GM18499 (cell line): ENCODE data around the gene HS3ST6.
"Not testable (repeated sequence)": the region's sequence is repeated elsewhere in the genome, so short reads cannot be mapped to it uniquely, and the experiment has no call there.

ENCODE experiments used
- ATAC-seq: cut with Tn5 transposase; IDR thresholded peaks from one replicate; pipeline ENCODE4 v1.9.1; 2021; ENCODE audit warnings: moderate number of reproducible peaks; ENCODE audit not compliant: insufficient read depth, unreplicated experiment

HS3ST6 gene

DNA sequence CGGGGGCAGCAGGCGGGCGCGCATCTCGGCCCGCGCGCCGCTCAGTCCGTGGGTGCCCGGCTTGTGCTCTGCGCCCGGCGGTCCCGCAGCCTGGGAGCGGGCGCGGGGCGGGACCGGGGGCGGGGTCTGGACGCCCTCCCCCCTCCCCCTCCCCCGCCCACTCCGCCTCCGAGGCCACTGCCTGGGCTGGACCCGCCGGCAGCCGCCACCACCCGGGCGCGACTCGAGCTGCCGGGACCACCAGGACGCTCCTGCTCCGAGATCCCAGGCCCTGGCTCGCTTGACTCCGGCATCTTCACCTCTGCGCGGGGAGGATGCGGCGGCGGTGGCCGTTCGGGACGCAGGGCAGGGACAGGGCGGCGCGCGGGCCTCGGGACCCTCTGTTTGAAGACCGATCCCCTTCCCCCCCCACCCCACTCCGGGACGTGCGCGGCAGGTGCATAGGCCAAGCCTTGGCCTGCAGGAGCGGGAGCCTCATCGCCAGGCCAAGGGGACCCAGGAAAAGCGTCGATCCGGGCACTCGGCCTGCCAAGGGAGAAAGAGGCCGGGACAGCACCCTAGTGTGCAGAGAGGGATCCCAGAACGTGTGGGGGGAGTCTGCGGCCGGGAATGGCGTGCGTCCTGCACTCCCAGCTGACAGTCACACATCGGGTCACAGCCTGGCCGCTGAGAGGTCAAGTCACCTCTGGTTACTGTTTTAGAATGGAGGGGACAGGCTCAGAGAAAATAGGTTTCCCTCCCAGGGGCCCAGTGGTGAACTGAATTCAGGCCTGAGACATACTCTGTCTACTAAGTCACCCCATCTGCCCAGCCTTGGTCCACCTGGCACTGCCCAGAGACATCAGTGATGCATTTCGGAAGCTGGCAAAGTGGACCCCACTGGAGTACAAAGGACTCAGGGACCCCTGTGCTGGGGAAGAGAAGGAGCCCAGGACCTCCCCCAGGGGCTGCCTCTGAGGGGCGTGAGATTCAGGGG lies at the start of gene HS3ST6:
Gene HS3ST6, minus strand, starts transcription at position 65 of the 976 bp plus-strand sequence. CDS start 92 bp downstream, outside the sequence.
- ATAC-seq = no peak

DNA sequence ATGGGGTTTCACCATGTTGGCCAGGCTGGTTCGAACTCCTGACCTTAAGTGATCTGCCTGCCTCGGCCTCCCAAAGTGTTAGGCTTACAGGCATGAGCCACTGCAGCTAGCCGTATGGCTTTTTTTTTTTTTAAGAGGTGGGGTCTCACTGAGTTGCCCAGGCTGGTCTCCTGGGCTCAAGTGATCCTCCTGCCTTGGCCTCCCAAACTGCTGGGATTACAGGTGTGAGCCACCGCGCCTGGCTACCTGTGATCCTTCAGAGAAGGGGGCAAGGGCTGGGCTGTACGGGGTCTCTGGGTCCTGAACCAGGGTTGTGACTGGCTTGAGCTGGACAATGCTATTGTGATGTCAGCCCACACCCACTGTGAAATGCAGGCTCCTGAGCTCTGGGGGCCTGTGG lies 48.2 kb upstream of the HS3ST6 start, which contains the start of gene RNF151:
Gene RNF151, plus strand, starts transcription at position 397 of the 400 bp plus-strand sequence. CDS start 26 bp downstream, outside the sequence.
- ATAC-seq = no peak

DNA sequence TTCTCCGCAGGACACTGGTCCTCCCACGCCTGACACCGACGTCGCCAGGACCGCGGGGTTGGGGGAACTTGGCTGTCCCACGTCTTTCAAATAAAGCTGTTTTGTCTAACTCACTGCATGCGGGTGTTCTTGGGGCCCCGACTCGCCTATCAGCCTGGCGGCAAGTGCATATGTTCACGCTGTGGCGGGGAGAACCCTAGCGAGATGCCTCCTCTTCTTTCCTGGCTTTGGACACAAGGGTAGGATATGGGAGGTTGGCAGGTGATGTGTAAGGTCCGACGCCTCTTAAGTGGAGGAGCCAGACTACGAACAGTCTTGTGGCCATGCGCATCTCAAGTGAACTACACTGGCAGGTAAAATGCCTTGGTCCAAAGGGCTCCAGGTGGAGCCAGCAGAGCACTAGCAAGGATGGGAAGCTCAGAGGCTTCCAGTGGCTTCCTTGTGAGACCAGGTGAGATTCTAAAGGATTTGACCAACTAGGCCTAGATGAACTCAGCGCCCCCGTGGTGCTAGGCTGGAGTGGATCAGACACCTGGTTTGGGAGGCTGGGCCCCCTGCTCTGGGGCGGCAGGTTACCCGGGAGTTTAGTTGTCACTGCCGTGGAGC lies 47.3 kb upstream of the HS3ST6 start:
- ATAC-seq = no peak

DNA sequence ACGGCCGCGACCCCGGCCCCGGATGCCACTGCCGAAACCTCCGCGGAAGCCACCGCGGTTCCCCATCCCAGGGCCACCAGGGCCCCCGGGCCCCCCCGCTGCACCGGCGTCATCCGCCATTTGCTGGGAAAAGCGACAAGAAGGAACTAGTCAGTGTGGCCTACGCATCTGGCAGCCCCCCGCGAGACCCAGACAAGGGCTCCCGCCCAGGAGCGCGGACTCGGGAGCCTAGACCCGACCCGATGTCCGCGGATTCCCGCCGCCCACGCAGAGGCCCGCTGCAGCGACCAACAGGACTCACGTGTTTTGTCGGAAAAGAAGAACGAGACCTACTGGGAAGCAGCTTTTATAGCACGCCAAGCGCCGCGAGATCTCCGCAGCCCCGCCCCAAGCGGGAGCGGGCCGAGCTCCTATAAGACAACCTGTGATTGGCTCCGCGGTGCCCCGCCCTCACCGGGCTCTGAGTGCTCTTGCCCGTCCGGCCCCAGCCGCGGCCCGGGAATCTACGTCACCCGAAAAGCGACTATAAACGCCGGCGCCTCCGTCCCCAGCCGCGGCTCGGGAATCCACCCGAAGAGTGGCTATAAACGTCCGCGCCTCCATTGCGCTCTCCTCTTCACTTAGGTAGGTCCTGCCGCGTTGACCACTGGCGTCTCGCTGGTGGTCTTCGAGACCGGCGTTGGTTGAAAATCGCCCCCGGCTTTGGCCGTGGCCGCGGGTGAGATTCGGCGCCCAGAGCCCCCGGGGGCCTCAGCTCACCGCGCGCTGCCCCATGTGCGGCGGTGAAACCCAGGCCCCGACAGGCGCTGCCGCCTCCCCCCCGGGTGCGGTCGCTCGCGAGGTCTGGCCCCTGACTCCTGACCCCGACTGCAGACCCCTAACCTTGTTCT lies 46.5 kb upstream of the HS3ST6 start, which contains the start of gene RPS2:
Gene RPS2, minus strand, starts transcription at position 321 of the 890 bp plus-strand sequence. Its CDS starts 201 bp downstream, at position 120.
- no peak for ATAC-seq

DNA sequence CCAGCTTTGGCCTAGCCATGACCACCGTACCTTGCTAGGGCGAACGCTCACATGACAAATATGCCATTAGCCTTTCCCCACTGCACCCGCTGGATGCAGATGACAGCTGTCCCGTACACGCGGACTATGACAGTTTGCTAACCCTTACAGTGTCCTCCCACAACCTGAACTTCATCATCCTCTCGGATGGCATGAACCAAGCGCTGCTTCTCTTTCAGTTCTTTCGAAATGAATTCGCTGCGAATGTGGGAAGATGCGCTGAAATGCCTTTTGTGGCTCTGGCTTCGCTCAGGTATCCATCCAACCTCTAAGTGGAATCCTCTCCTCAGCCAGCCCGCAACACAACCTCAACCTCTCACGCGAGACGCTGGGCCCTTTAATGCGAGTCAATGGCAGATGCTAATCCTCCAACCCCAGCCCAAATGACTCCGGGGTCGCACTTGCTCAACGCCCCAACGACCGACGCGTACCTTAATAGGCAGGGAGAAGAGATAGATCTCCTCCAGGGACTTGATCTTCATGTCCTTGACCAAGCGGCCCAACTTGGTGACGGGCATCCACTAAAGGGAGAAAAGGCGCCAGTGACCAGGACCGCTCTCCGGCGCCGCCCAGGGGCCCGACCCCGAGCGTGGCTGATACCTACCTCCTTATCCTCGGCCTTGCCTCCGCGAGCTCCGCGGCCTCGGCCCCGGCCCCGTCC lies 45.7 kb upstream of the HS3ST6 start:
- ATAC-seq = no peak

DNA sequence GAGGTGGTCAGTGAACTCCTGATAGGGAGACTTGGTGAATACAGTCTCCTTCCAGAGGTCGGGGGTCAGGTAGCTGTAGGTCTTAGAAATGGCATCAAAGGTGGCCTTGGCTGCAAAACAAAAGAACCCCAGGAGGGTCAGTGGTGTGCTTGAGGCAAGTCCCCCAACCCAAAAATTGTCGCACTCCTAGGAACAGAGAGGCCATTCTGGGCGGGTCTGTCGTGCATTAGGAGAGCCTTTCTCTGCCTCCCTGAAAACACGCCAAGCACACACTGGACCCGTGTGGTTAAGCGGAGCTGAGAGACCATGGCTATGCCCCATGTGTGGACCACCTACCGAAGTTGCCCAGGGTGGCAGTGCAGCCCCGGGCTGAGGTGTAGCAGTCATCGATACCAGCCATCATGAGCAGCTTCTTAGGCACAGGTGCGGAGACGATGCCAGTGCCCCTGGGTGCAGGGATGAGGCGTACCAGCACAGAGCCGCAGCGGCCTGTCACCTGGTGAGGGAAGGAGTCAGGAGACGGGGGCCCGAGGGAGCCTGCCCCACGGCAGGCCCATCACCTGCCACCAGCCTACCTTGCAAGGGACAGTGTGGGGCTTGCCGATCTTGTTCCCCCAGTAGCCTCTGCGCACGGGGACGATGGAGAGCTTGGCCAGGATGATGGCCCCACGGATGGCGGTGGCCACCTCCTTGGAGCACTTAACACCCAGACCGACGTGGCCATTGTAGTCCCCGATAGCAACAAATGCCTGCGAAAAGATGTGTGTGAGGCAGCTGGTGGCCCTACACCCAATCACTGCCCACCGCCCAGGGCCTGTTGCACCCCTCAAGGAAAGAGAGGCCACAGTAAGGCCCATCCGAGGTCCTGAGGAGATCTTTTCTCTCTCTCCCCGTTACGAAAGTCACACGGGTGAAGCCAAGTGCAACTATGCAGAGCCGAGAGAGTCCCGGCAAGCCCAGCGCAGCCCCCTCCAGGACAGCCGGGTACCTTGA lies 44.2 kb upstream of the HS3ST6 start:
- ATAC-seq = not testable (repeated sequence)

DNA sequence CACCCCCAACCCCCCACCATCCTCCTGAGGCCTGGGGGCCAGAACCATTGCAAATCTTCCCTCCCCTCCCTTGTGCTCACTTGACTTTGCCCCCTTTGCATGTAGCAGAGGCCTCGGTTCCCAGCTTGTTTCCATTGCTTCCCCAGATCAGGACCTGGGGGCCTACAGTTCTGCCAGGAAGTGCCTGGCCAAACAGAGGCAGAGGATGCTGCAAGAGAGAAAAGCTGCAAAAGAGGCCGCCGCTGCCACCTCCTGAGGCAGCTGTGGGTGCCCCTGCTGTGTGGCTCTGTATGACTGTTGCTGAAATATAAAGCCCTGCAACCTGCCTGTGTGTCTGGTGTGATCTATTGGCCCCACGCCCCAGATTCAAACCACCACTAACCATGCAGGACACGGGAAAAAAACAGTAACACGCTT lies 43.4 kb upstream of the HS3ST6 start:
- no peak for ATAC-seq

DNA sequence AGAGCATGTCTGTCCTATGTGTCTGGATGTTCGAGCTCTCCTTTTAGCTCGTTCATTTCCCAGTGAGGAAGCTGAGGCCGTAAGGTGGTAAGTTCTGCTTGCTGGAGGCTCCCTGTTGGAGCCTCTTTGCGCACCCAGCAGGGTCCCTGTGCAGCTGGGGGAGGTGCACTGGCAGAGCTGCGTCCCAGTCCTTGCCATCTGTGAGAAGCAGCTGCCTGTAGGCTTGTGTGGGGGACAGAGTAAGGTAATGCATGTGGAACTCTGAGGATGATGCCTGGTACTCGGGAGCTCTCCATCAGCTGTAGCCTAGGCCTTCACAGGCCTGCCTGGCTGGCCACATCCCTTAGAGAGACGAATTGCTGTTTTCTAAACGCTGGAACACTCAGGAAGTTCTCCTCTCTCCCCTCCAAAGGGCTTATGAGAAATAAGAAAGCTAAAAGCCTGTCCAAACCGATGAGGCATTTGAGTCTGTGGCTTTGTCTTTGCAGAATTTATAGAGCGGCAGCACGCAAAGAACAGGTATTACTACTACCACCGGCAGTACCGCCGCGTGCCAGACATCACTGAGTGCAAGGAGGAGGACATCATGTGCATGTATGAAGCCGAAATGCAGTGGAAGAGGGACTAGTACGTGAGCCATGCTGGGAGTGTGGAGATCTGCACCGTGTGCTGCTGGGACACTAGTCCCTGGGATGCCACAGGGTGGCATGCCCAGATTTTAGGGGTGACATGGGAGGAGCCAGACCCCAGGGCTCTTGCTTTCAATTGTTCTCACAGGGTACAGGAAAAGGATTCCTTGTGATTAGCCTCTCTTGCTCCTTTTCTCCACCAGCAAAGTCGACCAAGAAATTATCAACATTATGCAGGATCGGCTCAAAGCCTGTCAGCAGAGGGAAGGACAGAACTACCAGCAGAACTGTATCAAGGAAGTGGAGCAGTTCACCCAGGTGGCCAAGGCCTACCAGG lies 42.7 kb upstream of the HS3ST6 start:
- no peak for ATAC-seq

DNA sequence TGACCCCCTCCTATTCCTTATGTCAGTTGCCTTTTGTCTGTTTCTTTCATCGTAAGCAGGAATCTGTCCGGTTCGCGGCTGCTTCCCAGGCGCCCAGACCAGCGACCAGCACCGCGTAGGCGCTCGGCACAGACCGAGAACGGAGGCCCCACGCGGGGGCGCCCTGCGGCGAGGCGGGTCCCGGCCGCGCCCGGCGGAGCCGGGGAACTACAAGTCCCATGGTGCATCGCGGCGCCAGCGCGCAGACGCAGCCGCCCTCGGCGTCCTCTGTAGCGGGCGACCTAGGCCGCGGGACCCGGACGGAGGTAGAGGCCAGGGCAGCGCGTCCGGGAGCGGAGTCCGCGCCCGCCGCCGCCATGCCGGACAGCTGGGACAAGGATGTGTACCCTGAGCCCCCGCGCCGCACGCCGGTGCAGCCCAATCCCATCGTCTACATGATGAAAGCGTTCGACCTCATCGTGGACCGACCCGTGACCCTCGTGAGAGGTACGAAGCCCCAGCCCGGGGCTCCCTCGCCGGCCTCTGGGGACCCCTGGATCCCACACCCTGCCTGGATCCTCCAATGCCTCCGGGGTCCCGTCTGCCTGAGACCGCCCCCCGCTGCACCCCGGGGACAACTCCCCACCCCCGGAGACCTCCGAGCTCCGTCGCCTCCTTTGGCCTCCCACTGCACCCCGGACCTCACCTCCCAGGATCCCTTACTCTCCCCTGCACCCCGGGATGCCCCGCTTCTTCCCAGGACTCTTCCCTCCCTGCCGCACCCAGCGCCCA lies 41.2 kb upstream of the HS3ST6 start, which contains the start of gene NDUFB10:
Gene NDUFB10, plus strand, starts transcription at position 270 of the 771 bp plus-strand sequence. Its CDS starts 87 bp downstream, at position 357.
- no peak for ATAC-seq

DNA sequence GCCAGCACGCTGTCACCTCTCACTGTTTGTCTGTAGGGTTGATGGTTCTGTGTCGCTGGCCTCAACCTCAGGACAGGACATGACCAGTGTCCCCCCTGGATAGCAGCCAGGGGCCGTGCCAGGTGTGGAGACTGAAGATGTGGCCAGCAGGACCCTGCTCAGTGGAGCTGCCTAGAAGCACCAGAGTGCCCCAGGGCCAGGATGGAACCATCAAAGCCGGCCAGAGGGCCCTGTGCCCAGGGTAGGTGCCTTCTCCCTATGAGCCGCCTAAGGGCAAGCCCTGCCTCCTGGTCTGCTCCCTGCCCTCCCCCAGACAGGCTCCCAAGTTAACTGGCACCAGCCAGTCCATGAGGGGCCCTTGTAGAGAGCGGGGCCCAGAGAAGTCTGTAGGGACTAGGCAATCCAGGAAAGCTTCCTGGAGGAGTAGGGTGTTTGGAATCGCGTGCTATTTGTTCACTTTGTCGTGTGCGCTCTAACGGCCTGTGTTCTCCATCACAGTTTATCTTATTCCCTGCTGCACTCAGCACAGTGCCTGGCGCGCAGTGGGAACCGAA lies 40.6 kb upstream of the HS3ST6 start:
- ATAC-seq = no peak

DNA sequence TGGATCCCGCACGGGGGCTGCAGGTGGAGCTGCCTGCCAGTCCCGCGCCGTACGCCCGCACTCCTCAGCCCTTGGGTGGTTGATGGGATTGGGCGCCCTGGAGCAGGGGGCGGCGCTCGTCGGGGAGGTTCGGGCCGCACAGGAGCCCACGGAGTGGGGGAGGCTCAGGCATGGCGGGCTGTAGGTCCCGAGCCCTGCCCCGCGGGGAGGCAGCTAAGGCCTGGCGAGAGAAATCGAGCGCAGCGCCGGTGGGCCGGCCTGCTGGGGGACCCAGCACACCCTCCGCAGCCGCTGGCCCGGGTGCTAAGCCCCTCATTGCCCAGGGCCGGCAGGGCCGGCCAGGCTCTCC lies 39.9 kb upstream of the HS3ST6 start:
- not testable (repeated sequence) for ATAC-seq

DNA sequence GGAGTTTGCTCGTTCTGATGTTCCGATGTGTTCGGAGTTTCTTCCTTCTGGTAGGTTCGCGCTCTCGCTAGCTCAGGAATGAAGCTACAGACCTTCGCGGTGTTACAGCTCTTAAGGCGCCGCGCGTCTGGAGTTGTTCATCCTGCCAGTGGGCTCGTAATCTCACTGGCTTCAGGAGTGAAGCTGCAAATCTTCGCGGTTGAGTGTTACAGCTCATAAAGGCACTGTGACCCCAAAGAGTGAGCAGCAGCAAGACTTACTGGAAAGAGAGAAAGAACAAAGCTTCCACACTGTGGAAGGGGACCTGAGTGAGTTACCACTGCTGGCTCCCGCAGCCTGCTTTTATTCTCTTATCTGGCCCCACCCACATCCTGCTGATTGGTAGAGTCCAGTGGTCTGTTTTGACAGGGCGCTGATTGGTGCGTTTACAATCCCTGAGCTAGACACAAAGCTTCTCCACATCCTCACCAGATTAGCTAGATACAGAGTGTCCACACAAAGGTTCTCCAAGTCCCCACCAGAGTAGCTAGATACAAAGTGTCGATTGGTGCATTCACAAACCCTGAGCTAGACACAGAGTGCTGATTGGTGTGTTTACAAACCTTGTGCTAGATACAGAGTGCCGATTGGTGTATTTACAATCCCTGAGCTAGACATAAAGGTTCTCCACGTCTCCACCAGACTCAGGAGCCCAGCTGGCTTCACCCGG lies 39.4 kb upstream of the HS3ST6 start:
- ATAC-seq = not testable (repeated sequence)

DNA sequence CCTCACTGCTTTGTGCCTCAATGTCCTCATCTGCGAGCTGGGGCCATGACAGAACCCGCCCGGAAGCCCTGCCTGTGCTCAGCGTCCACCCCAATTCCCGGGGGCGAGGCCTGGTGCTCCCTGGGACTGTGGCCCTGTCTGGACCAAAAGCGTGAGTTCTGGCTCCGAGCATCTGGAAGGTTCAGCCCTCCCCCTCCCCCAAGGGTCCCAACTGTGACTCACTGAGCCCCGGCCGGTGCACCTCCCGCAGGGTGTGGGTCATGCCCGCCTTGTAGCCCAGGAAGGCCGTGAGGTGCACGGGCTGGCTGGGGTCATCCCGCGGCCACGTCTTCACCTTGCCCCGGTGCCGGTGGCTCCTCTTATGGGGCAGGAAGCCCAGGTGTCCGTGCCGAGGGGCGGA lies 35.5 kb upstream of the HS3ST6 start:
- ATAC-seq = no peak

DNA sequence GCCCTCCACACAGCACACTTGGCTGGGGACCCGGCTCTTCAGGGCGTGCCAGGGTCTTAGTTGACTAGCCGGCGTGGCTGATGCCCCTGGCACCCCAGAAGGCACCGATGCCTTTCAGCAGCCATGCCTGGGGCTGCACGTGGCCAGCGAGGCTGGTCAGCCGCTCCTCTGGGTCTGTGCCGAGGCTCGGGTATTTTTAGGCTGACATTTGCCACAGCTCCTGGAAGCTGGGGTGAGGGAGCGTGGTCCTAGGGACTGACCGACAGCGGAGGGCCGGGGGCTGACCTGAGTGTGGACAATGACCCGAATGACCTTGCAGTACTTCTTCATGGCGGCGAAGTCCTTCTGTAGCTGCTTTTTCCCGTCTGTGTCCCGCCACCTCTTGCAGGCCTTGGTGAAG lies 32.3 kb upstream of the HS3ST6 start:
- no peak for ATAC-seq

DNA sequence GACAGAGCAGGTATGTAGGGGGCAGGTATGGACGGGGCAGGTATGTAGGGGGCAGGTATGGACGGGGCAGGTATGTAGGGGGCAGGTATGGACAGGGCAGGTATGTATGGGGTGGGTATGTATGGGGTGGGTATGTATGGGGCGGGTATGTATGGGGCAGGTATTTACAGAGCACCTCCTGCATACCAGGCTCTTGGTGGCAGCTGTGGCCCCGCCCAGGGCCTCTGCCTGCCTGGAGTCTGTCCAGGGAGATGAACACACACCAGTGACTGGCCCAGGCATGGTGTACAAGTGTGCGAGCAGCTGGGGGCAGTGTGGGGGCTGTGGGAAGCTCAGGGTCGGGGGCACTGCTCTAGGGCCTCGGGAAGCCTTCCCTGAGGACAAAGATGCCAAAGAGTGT lies 31.8 kb upstream of the HS3ST6 start:
- ATAC-seq = no peak

DNA sequence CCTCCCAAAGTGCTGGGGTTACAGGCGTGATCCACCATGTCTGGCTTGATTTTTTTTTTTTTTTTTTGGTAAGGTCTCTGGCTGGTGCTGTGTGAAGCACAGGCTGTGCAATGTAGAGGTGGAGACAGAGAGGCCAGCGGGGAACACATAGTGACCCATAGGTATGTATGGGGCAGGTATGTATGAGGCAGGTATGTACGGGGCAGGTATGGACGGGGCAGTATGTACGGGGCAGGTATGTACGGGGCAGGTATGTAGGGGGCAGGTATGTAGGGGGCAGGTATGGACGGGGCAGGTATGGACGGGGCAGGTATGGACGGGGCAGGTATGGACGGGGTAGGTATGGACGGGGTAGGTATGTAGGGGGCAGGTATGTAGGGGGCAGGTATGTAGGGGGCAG lies 31.3 kb upstream of the HS3ST6 start:
- no peak for ATAC-seq
